ENCODE measurements around the gene FRMD4A. TPM values are rescaled to one million over a fixed set of nuclear protein-coding genes. Genes with fewer than 3 reads are reported as not detected.

Gene FRMD4A
- total RNA-seq, 4 donors from 2014 or later, result 4.0 to 12.7 (median 5.6) TPM

DNA sequence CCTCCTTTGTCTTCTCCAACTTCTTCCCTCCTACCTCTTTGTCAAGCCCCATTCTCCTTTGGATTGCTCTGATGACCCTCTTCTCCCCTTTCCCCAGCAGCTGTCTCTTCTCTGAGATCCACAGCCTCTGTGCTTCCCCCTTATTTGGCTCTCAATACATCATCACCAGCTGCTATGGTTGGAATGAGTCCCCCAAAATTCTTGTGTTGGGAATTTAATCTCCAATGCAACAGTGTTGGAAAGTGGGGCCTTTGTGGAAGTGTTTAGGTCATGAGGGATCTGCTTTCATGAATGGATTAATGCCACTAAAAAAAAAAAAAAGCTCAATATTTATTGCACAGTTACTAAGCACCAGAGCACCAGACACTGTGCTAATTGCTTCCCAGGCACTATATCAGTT, 39.2 kb upstream of the FRMD4A start:
- in situ Hi-C loops (cut with MboI; ENCODE audit: low pct_ligation_motif_present in 1 of 4, low pct_unique_long_range_greater_than_20kb in 1 of 4, low sequenced_read_pairs in 3 of 4), result no loop called here
- no peak for TF ChIP-seq POLR2AphosphoS5 (IDR thresholded peaks at IDR 0.05)

GRCh38 chr10:14366760-14367159, 36.0 kb upstream of the FRMD4A start:
- intact Hi-C loops (cut with DNase I; ENCODE audit: low total_unique reads), result no loop called here
- Histone ChIP-seq H3K4me3 (no peak overlapping the region), H3K9me3 (no peaks in the 10 kb centered on the region), H3K27ac (no peak overlapping the region), H3K27me3 (no peaks in the 10 kb centered on the region), H3K36me3 (no peaks in the 10 kb centered on the region), H3K4me1 (no peaks in the 10 kb centered on the region)
- DNase-seq, result no peak
- no peak for TF ChIP-seq POLR2AphosphoS5 (IDR thresholded peaks at IDR 0.05)
- TF ChIP-seq, protein P1, sequence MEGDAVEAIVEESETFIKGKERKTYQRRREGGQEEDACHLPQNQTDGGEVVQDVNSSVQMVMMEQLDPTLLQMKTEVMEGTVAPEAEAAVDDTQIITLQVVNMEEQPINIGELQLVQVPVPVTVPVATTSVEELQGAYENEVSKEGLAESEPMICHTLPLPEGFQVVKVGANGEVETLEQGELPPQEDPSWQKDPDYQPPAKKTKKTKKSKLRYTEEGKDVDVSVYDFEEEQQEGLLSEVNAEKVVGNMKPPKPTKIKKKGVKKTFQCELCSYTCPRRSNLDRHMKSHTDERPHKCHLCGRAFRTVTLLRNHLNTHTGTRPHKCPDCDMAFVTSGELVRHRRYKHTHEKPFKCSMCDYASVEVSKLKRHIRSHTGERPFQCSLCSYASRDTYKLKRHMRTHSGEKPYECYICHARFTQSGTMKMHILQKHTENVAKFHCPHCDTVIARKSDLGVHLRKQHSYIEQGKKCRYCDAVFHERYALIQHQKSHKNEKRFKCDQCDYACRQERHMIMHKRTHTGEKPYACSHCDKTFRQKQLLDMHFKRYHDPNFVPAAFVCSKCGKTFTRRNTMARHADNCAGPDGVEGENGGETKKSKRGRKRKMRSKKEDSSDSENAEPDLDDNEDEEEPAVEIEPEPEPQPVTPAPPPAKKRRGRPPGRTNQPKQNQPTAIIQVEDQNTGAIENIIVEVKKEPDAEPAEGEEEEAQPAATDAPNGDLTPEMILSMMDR (IDR thresholded peaks at IDR 0.05), result no peak
- no peak for TF ChIP-seq POLR2A (IDR thresholded peaks at IDR 0.05)
- TF ChIP-seq EP300 (IDR thresholded peaks at IDR 0.05; ENCODE audit: low read depth), result no peak
- WGBS, 2 donors (ENCODE audit: low coverage in 1 of 2), result 100% methylated on average over 1 of the region's 1 CpG; no CpG with 5 or more reads in 1 of the 2 donors
- in situ Hi-C loops (cut with MboI; ENCODE audit: low pct_ligation_motif_present in 1 of 4, low pct_unique_long_range_greater_than_20kb in 1 of 4, low sequenced_read_pairs in 3 of 4), result no loop called here

More for the DNA sequence above, 39.2 kb upstream of the FRMD4A start:
- H3K36me3 ChIP-seq, result no peaks in the 10 kb centered on the region
- H3K9me3 ChIP-seq, result no peaks in the 10 kb centered on the region
- H3K4me3 ChIP-seq, result no peak overlapping the region
- H3K27me3 ChIP-seq, result no peaks in the 10 kb centered on the region
- no peak overlapping the region for H3K27ac ChIP-seq
- DNase-seq, result no peak
- intact Hi-C loops (cut with DNase I; ENCODE audit: low total_unique reads), result no loop called here
- no peaks in the 10 kb centered on the region for H3K4me1 ChIP-seq

GRCh38 chr10:14365266-14365665, 34.5 kb upstream of the FRMD4A start:
- intact Hi-C loops (cut with DNase I; ENCODE audit: low total_unique reads), result no loop called here
- Histone ChIP-seq H3K36me3 (no peaks in the 10 kb centered on the region), H3K27ac (no peak overlapping the region), H3K27me3 (no peaks in the 10 kb centered on the region), H3K9me3 (no peaks in the 10 kb centered on the region), H3K4me3 (no peak overlapping the region), H3K4me1 (no peaks in the 10 kb centered on the region)
- in situ Hi-C loops (cut with MboI; ENCODE audit: low pct_ligation_motif_present in 1 of 4, low pct_unique_long_range_greater_than_20kb in 1 of 4, low sequenced_read_pairs in 3 of 4), result no loop called here
- no peak for TF ChIP-seq EP300 (IDR thresholded peaks at IDR 0.05; ENCODE audit: low read depth)
- TF ChIP-seq, protein P1 (IDR thresholded peaks at IDR 0.05), result no peak
- WGBS, 2 donors (ENCODE audit: low coverage in 1 of 2), result 60 to 80% methylated on average over 6 of the region's 6 CpGs
- DNase-seq, result no peak

GRCh38 chr10:14362104-14362503, 31.4 kb upstream of the FRMD4A start:
- TF ChIP-seq, protein P1 (IDR thresholded peaks at IDR 0.05), result no peak
- TF ChIP-seq EP300 (IDR thresholded peaks at IDR 0.05; ENCODE audit: low read depth), result no peak
- no peak for TF ChIP-seq POLR2A (IDR thresholded peaks at IDR 0.05)
- no peak for TF ChIP-seq POLR2AphosphoS5 (IDR thresholded peaks at IDR 0.05)
- no peak overlapping the region for H3K4me3 ChIP-seq
- H3K27ac ChIP-seq, result no peak overlapping the region
- in situ Hi-C loops (cut with MboI; ENCODE audit: low pct_ligation_motif_present in 1 of 4, low pct_unique_long_range_greater_than_20kb in 1 of 4, low sequenced_read_pairs in 3 of 4) (no loop called here), intact Hi-C loops (cut with DNase I; ENCODE audit: low total_unique reads) (no loop called here)
- no peak for DNase-seq
- no peaks in the 10 kb centered on the region for H3K36me3 ChIP-seq
- no peaks in the 10 kb centered on the region for H3K4me1 ChIP-seq
- no peaks in the 10 kb centered on the region for H3K27me3 ChIP-seq
- H3K9me3 ChIP-seq, result no peaks in the 10 kb centered on the region

DNA sequence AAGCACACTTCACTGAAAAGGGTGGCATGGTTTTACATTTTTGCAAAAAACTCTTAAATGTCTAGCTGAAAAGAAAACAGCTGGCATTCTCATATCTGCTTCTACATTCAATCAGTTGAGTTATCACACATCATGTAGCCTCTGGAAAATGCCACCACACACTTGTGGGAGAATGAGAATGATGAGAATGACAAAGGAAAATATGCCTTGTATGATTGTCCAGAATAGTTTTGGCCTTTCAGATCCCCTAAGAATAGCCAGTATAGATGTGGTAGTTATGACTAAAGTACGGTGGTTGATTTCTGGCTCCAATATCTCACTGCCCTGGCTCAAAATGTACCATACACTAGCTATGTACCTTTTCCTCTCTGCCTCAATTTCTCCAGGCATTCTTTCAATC, 30.2 kb upstream of the FRMD4A start:
- no peaks in the 10 kb centered on the region for H3K36me3 ChIP-seq
- H3K4me1 ChIP-seq, result no peaks in the 10 kb centered on the region
- DNase-seq, result no peak
- in situ Hi-C loops (cut with MboI; ENCODE audit: low pct_ligation_motif_present in 1 of 4, low pct_unique_long_range_greater_than_20kb in 1 of 4, low sequenced_read_pairs in 3 of 4), result no loop called here
- intact Hi-C loops (cut with DNase I; ENCODE audit: low total_unique reads), result no loop called here
- H3K27ac ChIP-seq, result no peak overlapping the region
- H3K27me3 ChIP-seq, result no peaks in the 10 kb centered on the region
- H3K9me3 ChIP-seq, result no peaks in the 10 kb centered on the region
- H3K4me3 ChIP-seq, result no peak overlapping the region
- no peak for TF ChIP-seq EP300 (IDR thresholded peaks at IDR 0.05; ENCODE audit: low read depth)
- TF ChIP-seq POLR2AphosphoS5 (IDR thresholded peaks at IDR 0.05), result no peak
- TF ChIP-seq, protein P1 (IDR thresholded peaks at IDR 0.05), result no peak
- TF ChIP-seq POLR2A (IDR thresholded peaks at IDR 0.05), result no peak
- 85 to 100% methylated on average over 1 of the region's 1 CpG for WGBS, 2 donors (ENCODE audit: low coverage in 1 of 2)
